ENCODE data around the gene NANS. TPM values are rescaled to one million over a fixed set of nuclear protein-coding genes. Genes with fewer than 3 reads are reported as not detected.

NANS gene
- total RNA-seq, 1 donor from 2014 or later = 43.9 TPM

GRCh38 chr9:98045234-98046179 is 11.0 kb upstream of the NANS start:
- no peak overlapping the region for H3K27ac Mint-ChIP-seq (ENCODE audit: unreplicated experiment)

GRCh38 chr9:98046180-98046543 is 10.4 kb upstream of the NANS start:
- Mint-ChIP-seq H3K36me3 (ENCODE audit: unreplicated experiment) (no peaks in the 10 kb centered on the region), H3K4me3 (ENCODE audit: unreplicated experiment) (no peak overlapping the region), H3K4me1 (ENCODE audit: unreplicated experiment) (no peaks in the 10 kb centered on the region), H3K27ac (ENCODE audit: unreplicated experiment) (no peak overlapping the region), H3K9me3 (ENCODE audit: unreplicated experiment) (no peaks in the 10 kb centered on the region), H3K27me3 (ENCODE audit: unreplicated experiment) (peaks cover 5% of the 10 kb centered on the region)
- TF ChIP-seq, protein P1, sequence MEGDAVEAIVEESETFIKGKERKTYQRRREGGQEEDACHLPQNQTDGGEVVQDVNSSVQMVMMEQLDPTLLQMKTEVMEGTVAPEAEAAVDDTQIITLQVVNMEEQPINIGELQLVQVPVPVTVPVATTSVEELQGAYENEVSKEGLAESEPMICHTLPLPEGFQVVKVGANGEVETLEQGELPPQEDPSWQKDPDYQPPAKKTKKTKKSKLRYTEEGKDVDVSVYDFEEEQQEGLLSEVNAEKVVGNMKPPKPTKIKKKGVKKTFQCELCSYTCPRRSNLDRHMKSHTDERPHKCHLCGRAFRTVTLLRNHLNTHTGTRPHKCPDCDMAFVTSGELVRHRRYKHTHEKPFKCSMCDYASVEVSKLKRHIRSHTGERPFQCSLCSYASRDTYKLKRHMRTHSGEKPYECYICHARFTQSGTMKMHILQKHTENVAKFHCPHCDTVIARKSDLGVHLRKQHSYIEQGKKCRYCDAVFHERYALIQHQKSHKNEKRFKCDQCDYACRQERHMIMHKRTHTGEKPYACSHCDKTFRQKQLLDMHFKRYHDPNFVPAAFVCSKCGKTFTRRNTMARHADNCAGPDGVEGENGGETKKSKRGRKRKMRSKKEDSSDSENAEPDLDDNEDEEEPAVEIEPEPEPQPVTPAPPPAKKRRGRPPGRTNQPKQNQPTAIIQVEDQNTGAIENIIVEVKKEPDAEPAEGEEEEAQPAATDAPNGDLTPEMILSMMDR (IDR thresholded peaks at IDR 0.05) = no peak
- no peak for DNase-seq (ENCODE audit: extremely low spot score, unreplicated experiment)

More at GRCh38 chr9:98045234-98046179, 11.0 kb upstream of the NANS start:
- no peak for DNase-seq (ENCODE audit: extremely low spot score, unreplicated experiment)
- TF ChIP-seq, protein P1 (IDR thresholded peaks at IDR 0.05) = no peak
- Mint-ChIP-seq H3K9me3 (ENCODE audit: unreplicated experiment) (no peaks in the 10 kb centered on the region), H3K36me3 (ENCODE audit: unreplicated experiment) (no peaks in the 10 kb centered on the region), H3K4me1 (ENCODE audit: unreplicated experiment) (no peaks in the 10 kb centered on the region), H3K4me3 (ENCODE audit: unreplicated experiment) (no peak overlapping the region), H3K27me3 (ENCODE audit: unreplicated experiment) (peaks cover 5% of the 10 kb centered on the region)

DNA sequence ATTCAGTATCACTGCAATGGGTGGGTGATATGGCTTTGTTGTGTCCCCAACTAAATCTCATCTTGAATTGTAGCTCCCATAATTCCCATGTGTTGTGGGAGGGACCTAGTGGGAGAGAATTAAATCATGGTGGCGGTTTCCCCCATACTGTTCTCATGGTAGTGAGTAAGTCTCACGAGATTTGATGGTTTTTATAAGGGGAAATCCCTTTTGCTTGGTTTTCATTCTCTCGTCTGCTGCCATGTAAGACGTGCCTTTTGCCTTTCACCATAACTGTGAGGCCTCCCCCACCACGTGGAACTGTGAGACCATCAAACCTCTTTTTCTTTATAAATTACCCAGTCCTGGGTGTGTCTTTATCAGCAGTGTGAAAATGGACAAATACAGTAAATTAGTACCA is 9.5 kb upstream of the NANS start:
- DNase-seq (ENCODE audit: extremely low spot score, unreplicated experiment) = no peak
- Mint-ChIP-seq H3K36me3 (ENCODE audit: unreplicated experiment) (no peaks in the 10 kb centered on the region), H3K4me1 (ENCODE audit: unreplicated experiment) (no peaks in the 10 kb centered on the region), H3K27me3 (ENCODE audit: unreplicated experiment) (peaks cover 5% of the 10 kb centered on the region), H3K27ac (ENCODE audit: unreplicated experiment) (no peak overlapping the region), H3K4me3 (ENCODE audit: unreplicated experiment) (no peak overlapping the region), H3K9me3 (ENCODE audit: unreplicated experiment) (no peaks in the 10 kb centered on the region)
- TF ChIP-seq, protein P1 (IDR thresholded peaks at IDR 0.05) = no peak

DNA sequence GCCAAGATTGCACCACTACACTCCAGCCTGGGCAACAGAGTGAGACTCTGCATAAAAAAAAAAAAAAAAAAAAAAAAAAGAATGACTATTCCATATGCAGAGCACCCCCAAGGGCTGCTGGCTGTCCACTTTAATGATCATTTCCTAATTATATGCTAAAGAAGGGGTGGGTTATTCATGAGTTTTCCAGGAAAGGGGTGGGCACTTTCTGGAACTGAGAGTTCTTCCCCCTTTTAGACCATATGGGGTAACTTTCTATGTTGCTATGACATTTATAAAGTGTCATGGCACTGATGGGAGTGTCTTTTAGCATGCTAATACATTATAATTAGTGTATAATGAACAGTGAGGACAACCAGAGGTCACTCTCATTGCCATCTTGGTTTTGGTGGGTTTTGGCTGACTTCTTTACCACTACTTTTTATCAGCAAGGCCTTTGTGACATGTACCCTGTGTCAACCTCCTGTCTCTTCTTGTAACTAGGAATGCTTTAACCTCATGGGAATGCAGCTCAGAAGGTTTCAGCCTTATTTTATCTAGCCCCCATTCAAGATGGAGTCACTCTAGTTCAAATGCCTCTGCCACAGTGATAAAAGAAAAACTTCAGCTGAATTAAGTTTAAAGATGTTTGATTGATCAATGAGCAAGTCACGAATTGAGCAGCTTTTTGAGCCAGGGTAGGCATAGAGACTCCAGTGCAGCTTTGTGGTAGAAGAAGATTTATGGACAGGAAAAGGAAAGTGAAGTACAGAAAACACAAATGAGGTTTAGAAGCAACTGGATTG is 7.1 kb upstream of the NANS start:
- TF ChIP-seq, protein P1 (IDR thresholded peaks at IDR 0.05) = no peak
- no peak overlapping the region for H3K27ac Mint-ChIP-seq (ENCODE audit: unreplicated experiment)
- H3K4me3 Mint-ChIP-seq (ENCODE audit: unreplicated experiment) = no peak overlapping the region
- no peaks in the 10 kb centered on the region for H3K27me3 Mint-ChIP-seq (ENCODE audit: unreplicated experiment)
- H3K36me3 Mint-ChIP-seq (ENCODE audit: unreplicated experiment) = no peaks in the 10 kb centered on the region
- no peak for DNase-seq (ENCODE audit: extremely low spot score, unreplicated experiment)
- no peaks in the 10 kb centered on the region for H3K4me1 Mint-ChIP-seq (ENCODE audit: unreplicated experiment)
- no peaks in the 10 kb centered on the region for H3K9me3 Mint-ChIP-seq (ENCODE audit: unreplicated experiment)

GRCh38 chr9:98050351-98050750 is 6.2 kb upstream of the NANS start:
- Mint-ChIP-seq H3K4me1 (ENCODE audit: unreplicated experiment) (no peaks in the 10 kb centered on the region), H3K27me3 (ENCODE audit: unreplicated experiment) (no peaks in the 10 kb centered on the region), H3K4me3 (ENCODE audit: unreplicated experiment) (no peak overlapping the region), H3K36me3 (ENCODE audit: unreplicated experiment) (no peaks in the 10 kb centered on the region), H3K27ac (ENCODE audit: unreplicated experiment) (no peak overlapping the region), H3K9me3 (ENCODE audit: unreplicated experiment) (no peaks in the 10 kb centered on the region)
- no peak for DNase-seq (ENCODE audit: extremely low spot score, unreplicated experiment)
- TF ChIP-seq, protein P1 (IDR thresholded peaks at IDR 0.05) = no peak

All from osteocyte (in vitro differentiated cells).